Measurements from ENCODE around the gene BARHL1.

DNA sequence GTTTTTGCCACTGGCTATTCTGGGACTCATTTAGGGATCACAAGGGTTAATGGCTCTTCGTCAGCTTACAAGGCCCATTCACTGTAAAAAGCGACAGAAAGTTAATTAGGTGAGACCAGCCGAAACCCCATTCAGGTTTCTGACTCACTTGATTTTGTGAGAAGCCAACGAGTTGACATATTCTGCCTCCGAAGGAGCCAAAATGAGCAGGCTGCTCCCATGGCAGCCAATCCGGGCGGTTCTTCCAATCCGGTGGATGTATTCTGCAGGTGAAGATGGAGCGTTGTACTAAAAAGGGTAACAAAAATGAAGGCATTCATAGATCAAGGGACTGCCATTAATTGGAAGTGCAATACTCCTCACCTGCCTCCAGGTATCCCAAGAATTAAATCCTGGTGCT is 47.7 kb downstream of the BARHL1 start:
- no peak for TF ChIP-seq EZH2phosphoT487 (IDR thresholded peaks at IDR 0.05; ENCODE audit: borderline replicate concordance, low read depth, low read length)
- TF ChIP-seq, protein P1, sequence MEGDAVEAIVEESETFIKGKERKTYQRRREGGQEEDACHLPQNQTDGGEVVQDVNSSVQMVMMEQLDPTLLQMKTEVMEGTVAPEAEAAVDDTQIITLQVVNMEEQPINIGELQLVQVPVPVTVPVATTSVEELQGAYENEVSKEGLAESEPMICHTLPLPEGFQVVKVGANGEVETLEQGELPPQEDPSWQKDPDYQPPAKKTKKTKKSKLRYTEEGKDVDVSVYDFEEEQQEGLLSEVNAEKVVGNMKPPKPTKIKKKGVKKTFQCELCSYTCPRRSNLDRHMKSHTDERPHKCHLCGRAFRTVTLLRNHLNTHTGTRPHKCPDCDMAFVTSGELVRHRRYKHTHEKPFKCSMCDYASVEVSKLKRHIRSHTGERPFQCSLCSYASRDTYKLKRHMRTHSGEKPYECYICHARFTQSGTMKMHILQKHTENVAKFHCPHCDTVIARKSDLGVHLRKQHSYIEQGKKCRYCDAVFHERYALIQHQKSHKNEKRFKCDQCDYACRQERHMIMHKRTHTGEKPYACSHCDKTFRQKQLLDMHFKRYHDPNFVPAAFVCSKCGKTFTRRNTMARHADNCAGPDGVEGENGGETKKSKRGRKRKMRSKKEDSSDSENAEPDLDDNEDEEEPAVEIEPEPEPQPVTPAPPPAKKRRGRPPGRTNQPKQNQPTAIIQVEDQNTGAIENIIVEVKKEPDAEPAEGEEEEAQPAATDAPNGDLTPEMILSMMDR (conservative IDR thresholded peaks at IDR 0.05; ENCODE audit: low read length), result no peak

All from OCI-LY7 (cell line).